Natural killer cell (primary cell): ENCODE results near the gene NPHP3. TPM values are rescaled to one million over a fixed set of nuclear protein-coding genes. Genes with fewer than 3 reads are reported as not detected.

Source experiments
- ATAC-seq, 3 donors: fragments of 150-1000 bp in 2 of 3; fragments of 200-7000 bp in 1 of 3; cut with Tn5 transposase; 1 replicate in 1 of 3; 2 replicates in 2 of 3; pipeline ENCODE4 v1.10.0; 2021; ENCODE audit warnings: mild to moderate bottlenecking in 2 of 3, moderate library complexity in 2 of 3
- DNase-seq, 2 donors: peaks; one replicate each; pipeline versions ENCODE4 v3.0.0 to v3.0.0-alpha.2; 2013 to 2021; ENCODE audit warnings: mixed read lengths in 1 of 2
- H3K27ac ChIP-seq: one replicate; pipeline ENCODE4 v1.5.1; 2013; ENCODE audit warnings: mild to moderate bottlenecking, low read length
- H3K27me3 ChIP-seq: one replicate; pipeline ENCODE4 v1.6.1; 2013; ENCODE audit warnings: low read length; ENCODE audit not compliant: control insufficient read depth, insufficient read depth
- H3K36me3 ChIP-seq: one replicate; pipeline ENCODE4 v1.6.1; 2013; ENCODE audit warnings: low read length; ENCODE audit not compliant: control insufficient read depth, insufficient read depth
- H3K4me1 ChIP-seq: one replicate; pipeline ENCODE4 v1.6.1; 2013; ENCODE audit warnings: low read length; ENCODE audit not compliant: control insufficient read depth, insufficient read depth
- H3K4me3 ChIP-seq: one replicate; pipeline ENCODE4 v1.5.1; 2013; ENCODE audit warnings: low read length
- H3K9me3 ChIP-seq: one replicate; pipeline ENCODE4 v1.6.1; 2013; ENCODE audit warnings: low read length; ENCODE audit not compliant: control insufficient read depth, insufficient read depth
- H3K27ac Mint-ChIP-seq, 2 donors: one replicate each; pipeline ENCODE4 v1.8.0; 2022; ENCODE audit warnings: mild to moderate bottlenecking in 2 of 2, mixed read lengths in 2 of 2, moderate library complexity in 1 of 2
- H3K27me3 Mint-ChIP-seq, 2 donors: one replicate each; pipeline ENCODE4 v1.8.0; 2022; ENCODE audit warnings: low read depth in 2 of 2, mixed read lengths in 2 of 2
- H3K36me3 Mint-ChIP-seq: one replicate; pipeline ENCODE4 v1.8.0; 2022; ENCODE audit warnings: mixed read lengths
- H3K4me1 Mint-ChIP-seq, 2 donors: one replicate each; pipeline ENCODE4 v1.8.0; 2022; ENCODE audit warnings: mixed read lengths in 2 of 2
- H3K4me3 Mint-ChIP-seq: one replicate; pipeline ENCODE4 v1.8.0; 2022; ENCODE audit warnings: mild to moderate bottlenecking, moderate library complexity, mixed read lengths
- H3K9me3 Mint-ChIP-seq, 2 donors: one replicate each; pipeline ENCODE4 v1.8.0; 2022; ENCODE audit warnings: mixed read lengths in 2 of 2
- CTCF ChIP-seq: fragments of 200-600 bp; IDR thresholded peaks from one replicate; pipeline ENCODE4 v1.8.0; 2022; ENCODE audit warnings: antibody characterized with exemption
- WGBS: methylation state at CpG from one replicate; pipeline ENCODE4 v1.1.7; 2013; ENCODE audit warnings: missing lambda C conversion rate; ENCODE audit not compliant: insufficient coverage; 5-methylcytosine and 5-hydroxymethylcytosine counted together
- intact Hi-C: fragments of 100-400 bp; cut with micrococcal nuclease; formaldehyde crosslinking; loops from one replicate; pipeline ENCODE4 v1.14.2; 2022
- total RNA-seq, 4 donors: library from RNA; stranded (reverse); fragments of 120-200 nt in 1 of 4; gene quantifications; one replicate each; pipeline versions ENCODE4 v1.2.3 to v1.2.4, GENCODE V29; 2013 to 2022

The NPHP3 gene
- total RNA-seq, 3 donors from 2014 or later (not counting 1 experiment from before 2014, with no cell fraction given), result 17.9 to 20.1 (median 20.0) TPM

- Histone ChIP-seq H3K27me3 (no peaks in the 10 kb centered on the region), H3K4me3 (no peak overlapping the region), H3K9me3 (no peaks in the 10 kb centered on the region), H3K4me1 (no peaks in the 10 kb centered on the region), H3K27ac (no peak overlapping the region), H3K36me3 (peaks cover 6% of the 10 kb centered on the region)
- 91% methylated on average over 1 of the region's 1 CpG for WGBS
- Mint-ChIP-seq H3K4me1 (peaks cover 0 to 4% of the 10 kb centered on the region in 2 donors), H3K9me3 (no peaks in the 10 kb centered on the region), H3K36me3 (no peaks in the 10 kb centered on the region), H3K27me3 (no peaks in the 10 kb centered on the region), H3K4me3 (no peak overlapping the region), H3K27ac (no peak overlapping the region)
- DNase-seq (no peak), ATAC-seq (no peak)
- TF ChIP-seq CTCF, result no peak
- intact Hi-C loops, result no loop called here
Observed at GRCh38 chr3:132645058-132645457, 77.2 kb downstream of the NPHP3 start.

GRCh38 chr3:132643366-132643765 is 78.8 kb downstream of the NPHP3 start:
- Mint-ChIP-seq H3K4me3 (no peak overlapping the region), H3K36me3 (no peaks in the 10 kb centered on the region), H3K27me3 (no peaks in the 10 kb centered on the region), H3K9me3 (no peaks in the 10 kb centered on the region), H3K27ac (no peak overlapping the region), H3K4me1 (peaks cover 0 to 4% of the 10 kb centered on the region in 2 donors)
- intact Hi-C loops, result no loop called here
- Histone ChIP-seq H3K27ac (no peak overlapping the region), H3K36me3 (peaks cover 16% of the 10 kb centered on the region), H3K4me3 (no peak overlapping the region), H3K4me1 (no peaks in the 10 kb centered on the region), H3K9me3 (no peaks in the 10 kb centered on the region), H3K27me3 (no peaks in the 10 kb centered on the region)
- no peak for DNase-seq
- TF ChIP-seq CTCF, result no peak
- ATAC-seq, result peak in 1 of 3 donors; percentile 41
- 35% methylated on average over 2 of the region's 2 CpGs for WGBS

- DNase-seq, result no peak
Observed at GRCh38 chr3:132642539-132642847, 79.7 kb downstream of the NPHP3 start.

More at GRCh38 chr3:132642539-132642847, 79.7 kb downstream of the NPHP3 start:
- TF ChIP-seq CTCF, result peak; percentile 7
- H3K4me1 Mint-ChIP-seq, result peaks cover 0 to 4% of the 10 kb centered on the region in 2 donors
- H3K27me3 Mint-ChIP-seq, result no peaks in the 10 kb centered on the region
- H3K27me3 ChIP-seq, result no peaks in the 10 kb centered on the region
- H3K9me3 ChIP-seq, result no peaks in the 10 kb centered on the region
- no peaks in the 10 kb centered on the region for H3K4me1 ChIP-seq
- intact Hi-C loops, result loop anchor here (1.0 kb wide), 1 partner anchor 106 kb away; no protein-coding TSS in a partner anchor
- H3K4me3 ChIP-seq, result no peak overlapping the region
- no peak for ATAC-seq
- peaks cover 16% of the 10 kb centered on the region for H3K36me3 ChIP-seq
- 100% methylated on average over 1 of the region's 2 CpGs for WGBS
- H3K27ac Mint-ChIP-seq, result no peak overlapping the region
- H3K36me3 Mint-ChIP-seq, result no peaks in the 10 kb centered on the region
- H3K27ac ChIP-seq, result no peak overlapping the region
- no peak overlapping the region for H3K4me3 Mint-ChIP-seq
- no peaks in the 10 kb centered on the region for H3K9me3 Mint-ChIP-seq
